HFFc6 (cell line): ENCODE results near the gene EHHADH. TPM values are rescaled to one million over a fixed set of nuclear protein-coding genes. Genes with fewer than 3 reads are reported as not detected.

Source experiments
- DNase-seq: peaks from one replicate; pipeline ENCODE4 v3.0.0-alpha.2; 2018
- H3K27ac Mint-ChIP-seq: 2 replicates; pipeline ENCODE4 v1.8.0; 2020; ENCODE audit warnings: mild to moderate bottlenecking, mixed read lengths
- H3K27me3 Mint-ChIP-seq: 2 replicates; pipeline ENCODE4 v1.8.0; 2021; ENCODE audit warnings: mild to moderate bottlenecking, moderate library complexity, mixed read lengths; ENCODE audit not compliant: insufficient read depth
- H3K36me3 Mint-ChIP-seq: 2 replicates; pipeline ENCODE4 v1.8.0; 2021; ENCODE audit warnings: low read depth, mixed read lengths
- H3K4me1 Mint-ChIP-seq: 2 replicates; pipeline ENCODE4 v1.8.0; 2020; ENCODE audit warnings: low read depth, mixed read lengths
- H3K4me3 Mint-ChIP-seq: 2 replicates; pipeline ENCODE4 v1.8.0; 2020; ENCODE audit warnings: mild to moderate bottlenecking, moderate library complexity, mixed read lengths
- H3K9me3 Mint-ChIP-seq: 2 replicates; pipeline ENCODE4 v1.8.0; 2020; ENCODE audit warnings: mild to moderate bottlenecking, mixed read lengths
- CTCF ChIP-seq: fragments of 200-600 bp; sonication (generic); IDR thresholded peaks from 2 replicates; pipeline ENCODE4 v1.5.0; 2021; ENCODE audit warnings: antibody characterized with exemption, mild to moderate bottlenecking
- microRNA-seq: library from miRNA; unstranded; fragments of <30 nt; microRNA quantifications from one replicate; pipeline ENCODE4, GENCODE V29; 2019
- total RNA-seq, 6 experiments: library from RNA; stranded (reverse); fragmentation: NEBNext Ultra II Directional; extraction: Animal tissue kit (Norgen Biotek cat#: 25700); gene quantifications; 2 replicates in 1 of 6; 3 replicates in 5 of 6; pipeline ENCODE4 v1.2.3, GENCODE V29; 2021

EHHADH gene
- total RNA-seq, 6 experiments from 2014 or later, result 4.2 to 7.4 (median 6.4) TPM

- H3K4me3 Mint-ChIP-seq, result no peak overlapping the region
- peaks cover 15% of the 10 kb centered on the region for H3K27me3 Mint-ChIP-seq
- no peak for DNase-seq
- TF ChIP-seq CTCF, result no peak
- no peaks in the 10 kb centered on the region for H3K9me3 Mint-ChIP-seq
- H3K36me3 Mint-ChIP-seq, result no peaks in the 10 kb centered on the region
- no peak overlapping the region for H3K27ac Mint-ChIP-seq
- no peaks in the 10 kb centered on the region for H3K4me1 Mint-ChIP-seq
Observed at GRCh38 chr3:185151101-185151963, 102.5 kb downstream of the EHHADH start.

GRCh38 chr3:185150561-185150960, 103.3 kb downstream of the EHHADH start:
- no peak overlapping the region for H3K4me3 Mint-ChIP-seq

DNA sequence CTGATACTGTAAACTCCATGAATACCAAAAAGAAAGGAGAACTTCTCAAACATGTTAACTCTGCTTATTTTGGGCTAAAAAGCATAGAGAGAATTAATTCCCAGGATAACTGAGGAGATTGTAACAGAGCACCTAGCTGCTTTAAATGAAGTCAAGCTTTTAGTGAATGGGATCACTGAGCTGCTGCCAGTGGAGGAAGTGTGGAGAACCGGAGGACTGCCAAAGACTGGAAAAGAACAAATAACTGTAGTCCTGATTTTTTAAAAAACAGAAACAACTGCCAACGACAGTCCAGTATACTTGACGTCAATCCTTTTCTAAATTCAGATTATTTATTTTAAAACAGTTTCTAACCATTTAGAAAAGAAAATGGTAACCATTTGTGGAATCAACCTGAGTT, 104.3 kb downstream of the EHHADH start:
- Mint-ChIP-seq H3K36me3 (no peaks in the 10 kb centered on the region), H3K27ac (no peak overlapping the region), H3K9me3 (no peaks in the 10 kb centered on the region), H3K4me3 (no peak overlapping the region), H3K4me1 (no peaks in the 10 kb centered on the region), H3K27me3 (peaks cover 15% of the 10 kb centered on the region)
- no peak for TF ChIP-seq CTCF
- no peak for DNase-seq

More at GRCh38 chr3:185150561-185150960, 103.3 kb downstream of the EHHADH start:
- H3K4me1 Mint-ChIP-seq, result no peaks in the 10 kb centered on the region
- no peak overlapping the region for H3K27ac Mint-ChIP-seq
- DNase-seq, result no peak
- H3K36me3 Mint-ChIP-seq, result no peaks in the 10 kb centered on the region
- peaks cover 15% of the 10 kb centered on the region for H3K27me3 Mint-ChIP-seq
- TF ChIP-seq CTCF, result no peak
- no peaks in the 10 kb centered on the region for H3K9me3 Mint-ChIP-seq

- H3K9me3 Mint-ChIP-seq, result no peaks in the 10 kb centered on the region
- no peak overlapping the region for H3K4me3 Mint-ChIP-seq
- H3K27ac Mint-ChIP-seq, result no peak overlapping the region
- H3K27me3 Mint-ChIP-seq, result peaks cover 10% of the 10 kb centered on the region
- no peaks in the 10 kb centered on the region for H3K4me1 Mint-ChIP-seq
- TF ChIP-seq CTCF, result no peak
- DNase-seq, result no peak
- H3K36me3 Mint-ChIP-seq, result no peaks in the 10 kb centered on the region
Observed at GRCh38 chr3:185145511-185145910, 108.3 kb downstream of the EHHADH start.

GRCh38 chr3:185144784-185145183, 109.1 kb downstream of the EHHADH start:
- Mint-ChIP-seq H3K27me3 (peaks cover 5% of the 10 kb centered on the region), H3K27ac (no peak overlapping the region), H3K9me3 (no peaks in the 10 kb centered on the region), H3K4me3 (no peak overlapping the region), H3K36me3 (no peaks in the 10 kb centered on the region), H3K4me1 (no peaks in the 10 kb centered on the region)
- DNase-seq, result no peak
- TF ChIP-seq CTCF, result no peak

Small RNAs within 50 kb of the gene (microRNA-seq; reads per million reads assigned to microRNA genes)
- gene MIR5588, result not detected

Other genes with a start within 250 kb of the EHHADH start
- under 1 TPM; 0.02 to 0.14 (median 0.09) TPM for gene C3orf70, start 101.0 kb downstream of the EHHADH start, total RNA-seq
- 10 to 100 TPM; 20.9 to 28.4 (median 25.1) TPM for gene MAP3K13, start 109.1 kb upstream of the EHHADH start, total RNA-seq
- 10 to 100 TPM; 13.2 to 16.7 (median 15.1) TPM for gene TMEM41A, start 245.0 kb upstream of the EHHADH start, total RNA-seq